COLO829 (cell line): ENCODE data around the gene ATP6V0A1.
"Not testable (repeated sequence)": the region's sequence is repeated elsewhere in the genome, so short reads cannot be mapped to it uniquely, and the experiment has no call there.

ENCODE experiments used
- DNase-seq: peaks from one replicate; pipeline ENCODE4 v3.0.0; 2012; ENCODE audit warnings: low spot score

The ATP6V0A1 gene

DNA sequence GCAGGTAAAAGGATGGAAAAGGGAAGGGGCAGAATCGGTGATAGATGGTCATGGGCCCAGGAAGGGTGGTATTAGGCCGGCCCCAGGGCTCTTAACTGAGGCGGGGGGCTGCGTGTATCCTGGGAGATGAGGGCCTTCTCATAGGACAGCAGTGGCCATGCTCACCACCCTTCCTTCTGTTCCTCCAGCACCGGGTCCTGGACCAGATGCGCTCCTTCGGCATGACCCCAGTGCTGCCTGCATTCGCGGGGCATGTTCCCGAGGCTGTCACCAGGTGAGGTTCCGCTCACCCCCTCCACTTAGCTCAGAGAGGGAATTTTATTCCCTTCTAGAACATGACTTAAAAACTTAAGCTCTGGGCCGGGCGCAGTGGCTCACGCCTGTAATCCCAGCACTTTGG lies 79.8 kb downstream of the ATP6V0A1 start:
- DNase-seq: no peak

DNA sequence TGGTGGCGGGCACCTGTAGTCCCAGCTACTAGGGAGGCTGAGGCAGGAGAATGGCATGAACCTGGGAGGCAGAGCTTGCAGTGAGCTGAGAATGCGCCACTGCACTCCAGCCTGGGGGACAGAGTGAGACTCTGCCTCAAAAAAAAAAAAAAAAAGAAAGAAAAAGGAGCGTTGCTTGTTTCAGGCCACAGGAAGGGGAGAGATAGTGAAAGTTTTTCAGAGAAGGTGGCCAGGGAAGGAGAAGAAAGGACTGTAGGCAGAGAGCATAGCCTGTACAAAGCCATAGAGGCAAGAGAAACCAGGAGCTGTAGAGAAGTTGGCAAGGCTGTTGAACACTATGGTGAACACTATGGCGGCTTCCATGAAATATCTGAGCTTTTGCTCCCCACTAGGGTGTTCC lies 81.9 kb downstream of the ATP6V0A1 start:
- DNase-seq: not testable (repeated sequence)

DNA sequence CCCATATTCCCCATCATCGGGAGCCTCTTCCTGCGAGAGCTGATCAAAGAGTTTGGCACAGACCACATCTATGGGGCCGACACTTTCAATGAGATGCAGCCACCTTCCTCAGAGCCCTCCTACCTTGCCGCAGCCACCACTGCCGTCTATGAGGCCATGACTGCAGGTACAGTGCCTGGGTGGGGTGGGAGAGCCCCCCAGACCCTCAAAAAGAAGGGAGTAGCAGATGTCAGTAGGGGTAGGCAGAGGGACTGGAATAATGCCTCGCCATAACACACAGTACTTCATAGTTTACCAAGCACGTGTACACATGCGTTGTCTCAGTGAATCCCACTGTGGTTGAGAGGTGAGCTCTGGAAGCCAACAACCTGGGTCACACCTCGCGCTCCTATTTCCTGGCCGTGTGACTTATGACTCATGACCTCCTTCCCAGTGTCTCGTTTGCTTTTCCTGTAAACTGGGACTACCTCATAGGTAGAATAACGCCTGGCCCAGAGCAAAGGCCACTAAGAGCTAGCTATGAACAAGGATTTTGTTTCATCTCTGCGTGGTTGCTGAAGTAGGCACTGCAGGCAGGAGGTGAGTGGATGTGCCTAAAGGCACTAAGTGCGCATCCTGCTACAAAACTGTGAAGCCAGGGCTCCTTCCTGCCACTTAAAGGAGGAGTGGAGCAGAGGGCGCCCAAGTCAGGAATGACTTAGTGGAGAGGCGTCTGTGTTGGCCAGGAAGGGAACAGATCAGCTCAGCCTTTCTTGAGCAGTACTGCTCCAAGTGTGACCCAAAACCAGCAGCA lies 82.6 kb downstream of the ATP6V0A1 start:
- no peak for DNase-seq

DNA sequence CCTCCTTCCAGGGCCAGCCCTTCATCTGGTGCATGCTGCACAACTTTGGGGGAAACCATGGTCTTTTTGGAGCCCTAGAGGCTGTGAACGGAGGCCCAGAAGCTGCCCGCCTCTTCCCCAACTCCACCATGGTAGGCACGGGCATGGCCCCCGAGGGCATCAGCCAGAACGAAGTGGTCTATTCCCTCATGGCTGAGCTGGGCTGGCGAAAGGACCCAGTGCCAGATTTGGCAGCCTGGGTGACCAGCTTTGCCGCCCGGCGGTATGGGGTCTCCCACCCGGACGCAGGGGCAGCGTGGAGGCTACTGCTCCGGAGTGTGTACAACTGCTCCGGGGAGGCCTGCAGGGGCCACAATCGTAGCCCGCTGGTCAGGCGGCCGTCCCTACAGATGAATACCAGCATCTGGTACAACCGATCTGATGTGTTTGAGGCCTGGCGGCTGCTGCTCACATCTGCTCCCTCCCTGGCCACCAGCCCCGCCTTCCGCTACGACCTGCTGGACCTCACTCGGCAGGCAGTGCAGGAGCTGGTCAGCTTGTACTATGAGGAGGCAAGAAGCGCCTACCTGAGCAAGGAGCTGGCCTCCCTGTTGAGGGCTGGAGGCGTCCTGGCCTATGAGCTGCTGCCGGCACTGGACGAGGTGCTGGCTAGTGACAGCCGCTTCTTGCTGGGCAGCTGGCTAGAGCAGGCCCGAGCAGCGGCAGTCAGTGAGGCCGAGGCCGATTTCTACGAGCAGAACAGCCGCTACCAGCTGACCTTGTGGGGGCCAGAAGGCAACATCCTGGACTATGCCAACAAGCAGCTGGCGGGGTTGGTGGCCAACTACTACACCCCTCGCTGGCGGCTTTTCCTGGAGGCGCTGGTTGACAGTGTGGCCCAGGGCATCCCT lies 84.8 kb downstream of the ATP6V0A1 start:
- DNase-seq: no peak

DNA sequence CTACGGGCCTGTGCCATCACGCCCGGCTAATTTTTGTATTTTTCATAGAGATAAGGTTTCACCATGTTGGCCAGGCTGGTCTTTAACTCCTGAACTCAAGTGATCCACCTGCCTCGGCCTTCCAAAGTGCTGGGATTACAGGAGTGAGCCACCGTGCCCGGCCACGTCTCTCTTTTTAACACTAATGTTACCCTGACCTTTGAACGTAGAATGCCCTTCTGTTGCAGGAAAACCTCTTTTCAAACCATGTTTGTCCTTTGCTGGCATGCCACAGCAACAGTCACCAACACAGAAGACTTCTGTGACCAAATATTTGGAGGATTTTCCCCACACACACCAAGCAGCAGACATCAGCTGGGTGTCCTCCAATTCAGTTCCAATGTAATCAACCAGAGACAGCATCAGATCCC lies 86.2 kb downstream of the ATP6V0A1 start:
- DNase-seq: no peak

DNA sequence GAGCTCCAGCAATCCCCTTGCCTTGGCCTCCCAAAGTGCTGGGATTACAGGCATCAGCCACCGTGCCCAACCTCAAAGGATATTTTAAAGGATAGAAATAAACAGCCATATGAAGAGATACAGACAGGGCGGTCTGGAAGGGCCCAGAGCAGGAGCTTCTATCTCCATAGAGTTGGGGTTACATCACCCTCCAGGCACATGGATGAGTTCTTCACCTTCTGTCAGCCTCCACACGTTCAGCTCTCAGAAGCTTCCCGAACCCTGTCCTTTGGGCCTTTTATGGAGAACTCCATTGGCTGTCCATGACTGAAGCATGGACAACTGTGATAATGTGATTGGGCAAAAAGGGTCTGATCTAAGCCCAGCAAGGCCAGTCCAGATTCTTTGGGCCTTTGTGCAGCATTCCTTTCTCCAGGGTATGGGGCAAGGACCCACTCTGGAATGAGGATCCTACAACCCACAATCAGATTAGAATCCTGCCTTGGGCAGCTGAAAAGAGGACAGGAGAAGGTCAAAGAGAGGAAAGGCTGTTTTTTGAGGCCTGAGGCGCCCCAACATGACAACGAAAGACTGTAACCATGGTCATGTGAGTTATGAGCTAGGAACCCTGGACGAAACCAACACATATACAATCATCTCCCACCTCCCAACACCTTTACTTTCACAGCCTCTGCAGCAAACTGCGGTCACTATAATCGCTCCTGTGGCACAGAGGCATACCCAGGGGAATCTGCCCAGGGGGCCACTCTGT lies 87.3 kb downstream of the ATP6V0A1 start:
- DNase-seq: not testable (repeated sequence)

DNA sequence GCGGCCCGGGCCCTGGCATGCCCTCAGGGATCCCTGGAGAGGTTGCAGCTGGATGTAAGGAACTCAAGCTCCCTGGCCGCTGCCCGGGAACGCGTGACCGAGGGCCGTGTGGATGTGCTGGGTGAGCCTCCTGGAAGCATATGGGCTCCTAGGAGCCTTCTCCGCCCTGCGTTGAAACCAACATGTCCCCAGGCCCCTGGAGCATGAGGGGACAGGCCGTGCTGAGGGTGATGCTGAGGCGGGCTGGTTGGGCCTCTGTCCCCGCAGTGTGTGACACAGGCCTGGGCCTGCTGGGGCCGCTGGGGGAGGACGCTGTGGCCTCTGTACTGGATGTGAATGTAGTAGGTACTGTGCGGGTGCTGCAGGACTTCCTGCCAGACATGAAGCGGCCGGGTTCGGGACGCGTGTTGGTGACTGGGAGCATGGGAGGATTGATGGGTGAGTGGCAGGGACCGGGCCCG lies 88.4 kb downstream of the ATP6V0A1 start:
- DNase-seq: no peak

DNA sequence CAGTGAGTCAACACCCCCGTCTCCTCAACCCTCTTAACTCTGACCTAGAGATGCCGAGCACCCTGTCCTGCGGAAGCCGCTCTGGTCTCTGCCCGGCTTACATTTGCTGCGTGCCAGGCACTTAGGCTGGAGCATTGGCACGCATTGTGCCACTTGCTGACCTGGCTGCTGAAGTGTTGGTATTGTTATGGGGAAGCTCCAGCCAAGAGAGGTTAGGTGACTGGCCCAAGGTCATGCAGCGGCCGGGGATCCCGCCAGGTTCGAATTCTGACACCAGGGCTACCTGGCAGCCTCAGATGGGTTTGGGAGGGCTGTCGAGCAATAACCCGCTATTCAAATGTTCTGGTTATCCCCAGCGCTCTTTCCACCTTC lies 89.0 kb downstream of the ATP6V0A1 start:
- DNase-seq: no peak

DNA sequence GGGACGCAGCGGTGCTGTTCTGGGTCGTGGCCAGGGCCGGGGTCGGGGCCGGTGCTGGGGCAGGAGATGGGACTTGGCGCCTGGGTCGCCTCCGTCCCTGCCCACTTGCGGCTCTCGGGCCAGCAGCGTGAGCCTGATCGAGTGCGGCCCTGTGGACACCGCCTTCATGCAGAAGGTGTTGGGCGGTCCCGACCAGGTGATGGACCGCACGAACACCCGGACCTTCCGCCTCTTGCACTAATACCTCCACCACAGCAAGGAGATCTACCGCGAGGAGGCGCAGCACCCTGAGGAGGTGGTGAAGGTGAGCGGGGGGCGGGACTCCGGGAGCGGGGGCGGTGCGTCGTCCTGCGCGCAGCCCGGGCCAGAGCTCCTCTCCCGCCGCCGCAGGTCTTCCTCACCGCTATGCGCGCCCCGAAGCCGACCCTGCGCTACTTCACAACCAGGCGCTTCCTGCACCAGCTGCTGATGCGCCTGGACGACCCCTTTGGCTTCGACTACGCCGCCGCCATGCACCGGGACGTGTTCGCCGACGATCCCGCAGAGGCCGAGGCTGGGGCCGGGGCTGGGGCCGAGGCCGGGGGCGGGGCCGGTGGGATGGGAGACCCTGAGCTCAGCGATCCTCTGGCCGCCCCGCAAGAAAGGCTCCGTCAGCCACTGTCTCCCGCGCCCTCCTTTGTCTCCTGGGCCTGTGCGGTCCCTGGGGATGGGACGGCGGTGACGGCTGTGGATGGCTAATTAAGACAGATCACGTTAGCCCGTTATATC lies 89.6 kb downstream of the ATP6V0A1 start:
- no peak for DNase-seq

DNA sequence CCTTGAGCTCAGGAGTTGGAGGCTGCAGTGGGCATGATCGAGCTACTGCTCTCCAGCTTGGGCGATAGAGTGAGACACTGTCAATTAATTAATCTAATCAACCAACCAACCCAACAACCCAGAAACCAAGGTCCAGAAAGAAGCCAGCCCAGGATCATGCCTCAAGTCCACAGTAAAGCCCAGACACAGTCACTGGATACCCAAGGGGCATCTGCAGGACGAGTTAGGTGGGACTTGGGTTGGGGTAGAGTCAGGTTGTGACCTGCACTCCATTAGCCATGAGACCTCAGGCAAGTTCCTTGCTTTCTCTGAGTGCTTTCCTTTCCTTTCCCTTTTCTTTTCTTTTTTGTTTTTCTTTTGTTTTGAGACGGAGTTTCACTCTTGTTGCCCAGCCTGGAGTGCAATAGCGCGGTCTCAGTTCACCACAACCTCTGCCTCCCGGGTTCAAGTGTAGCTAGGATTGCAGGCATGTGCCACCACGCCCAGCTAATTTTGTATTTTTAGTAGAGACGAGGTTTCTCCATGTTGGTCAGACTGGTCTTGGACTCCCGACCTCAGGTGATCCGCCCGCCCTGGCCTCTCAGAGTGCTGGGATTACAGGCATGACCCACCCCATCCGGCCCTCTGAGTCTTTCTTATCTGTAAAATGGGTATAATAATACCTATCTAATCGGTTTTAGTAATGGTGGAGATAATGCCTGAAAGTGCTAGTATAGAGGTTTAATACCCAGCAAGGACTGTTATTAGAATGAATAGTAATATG lies 90.5 kb downstream of the ATP6V0A1 start:
- DNase-seq: no peak

DNA sequence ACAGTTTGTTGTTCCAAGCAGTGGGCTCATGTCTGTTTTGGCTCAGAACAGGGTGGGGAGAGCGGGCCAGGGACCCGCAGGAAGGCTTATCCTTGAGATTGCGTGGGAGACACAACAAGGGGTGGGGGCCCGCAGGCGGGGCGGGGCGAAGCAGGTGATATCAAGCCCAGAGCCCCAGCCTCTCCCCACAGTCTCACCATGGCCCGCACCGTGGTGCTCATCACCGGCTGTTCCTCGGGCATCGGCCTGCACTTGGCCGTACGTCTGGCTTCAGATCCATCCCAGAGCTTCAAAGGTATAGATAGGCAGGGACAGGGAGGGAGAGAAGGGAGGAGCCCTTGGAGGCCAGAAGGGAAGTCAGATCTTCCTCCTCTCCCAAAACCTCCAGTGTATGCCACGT lies 94.1 kb downstream of the ATP6V0A1 start, which contains the start of gene HSD17B1:
Gene HSD17B1 (plus strand): TSS at position 188 of the 400 bp plus-strand sequence. CDS start 11 bp downstream, at position 199.
- not testable (repeated sequence) for DNase-seq

DNA sequence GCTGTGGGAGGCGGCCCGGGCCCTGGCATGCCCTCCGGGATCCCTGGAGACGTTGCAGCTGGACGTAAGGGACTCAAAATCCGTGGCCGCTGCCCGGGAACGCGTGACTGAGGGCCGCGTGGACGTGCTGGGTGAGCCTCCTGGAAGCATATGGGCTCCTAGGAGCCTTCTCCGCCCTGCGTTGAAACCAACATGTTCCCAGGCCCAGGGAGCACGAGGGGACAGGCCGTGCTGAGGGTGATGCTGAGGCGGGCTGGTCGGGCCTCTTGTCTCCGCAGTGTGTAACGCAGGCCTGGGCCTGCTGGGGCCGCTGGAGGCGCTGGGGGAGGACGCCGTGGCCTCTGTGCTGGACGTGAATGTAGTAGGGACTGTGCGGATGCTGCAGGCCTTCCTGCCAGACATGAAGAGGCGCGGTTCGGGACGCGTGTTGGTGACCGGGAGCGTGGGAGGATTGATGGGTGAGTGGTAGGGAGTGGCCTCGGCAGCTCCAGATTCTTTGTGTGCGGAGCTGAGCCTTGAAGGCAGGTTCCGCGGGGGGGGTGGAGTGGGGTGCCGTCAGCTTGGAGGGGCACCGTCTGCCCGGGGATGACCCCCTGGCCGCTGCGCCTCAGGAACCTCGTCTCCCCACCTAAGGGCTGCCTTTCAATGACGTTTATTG lies 94.6 kb downstream of the ATP6V0A1 start:
- DNase-seq: no peak

DNA sequence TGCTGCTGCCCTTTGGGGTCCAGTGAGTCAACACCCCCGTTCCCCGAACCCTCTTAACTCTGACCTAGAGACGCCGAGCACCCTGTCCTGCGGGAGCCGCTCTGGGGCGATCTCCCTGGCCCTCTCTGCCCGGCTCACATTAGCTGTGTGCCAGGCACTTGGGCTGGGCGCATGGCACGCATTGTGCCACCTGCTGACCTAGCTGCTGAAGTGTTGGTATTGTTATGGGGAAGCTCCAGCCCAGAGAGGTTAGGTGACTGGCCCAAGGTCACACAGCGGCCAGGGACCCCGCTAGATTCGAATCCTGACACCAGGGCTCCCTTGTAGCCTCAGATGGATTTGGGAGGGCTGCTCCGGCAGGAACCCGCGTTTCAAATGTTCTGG lies 95.2 kb downstream of the ATP6V0A1 start:
- DNase-seq: no peak

DNA sequence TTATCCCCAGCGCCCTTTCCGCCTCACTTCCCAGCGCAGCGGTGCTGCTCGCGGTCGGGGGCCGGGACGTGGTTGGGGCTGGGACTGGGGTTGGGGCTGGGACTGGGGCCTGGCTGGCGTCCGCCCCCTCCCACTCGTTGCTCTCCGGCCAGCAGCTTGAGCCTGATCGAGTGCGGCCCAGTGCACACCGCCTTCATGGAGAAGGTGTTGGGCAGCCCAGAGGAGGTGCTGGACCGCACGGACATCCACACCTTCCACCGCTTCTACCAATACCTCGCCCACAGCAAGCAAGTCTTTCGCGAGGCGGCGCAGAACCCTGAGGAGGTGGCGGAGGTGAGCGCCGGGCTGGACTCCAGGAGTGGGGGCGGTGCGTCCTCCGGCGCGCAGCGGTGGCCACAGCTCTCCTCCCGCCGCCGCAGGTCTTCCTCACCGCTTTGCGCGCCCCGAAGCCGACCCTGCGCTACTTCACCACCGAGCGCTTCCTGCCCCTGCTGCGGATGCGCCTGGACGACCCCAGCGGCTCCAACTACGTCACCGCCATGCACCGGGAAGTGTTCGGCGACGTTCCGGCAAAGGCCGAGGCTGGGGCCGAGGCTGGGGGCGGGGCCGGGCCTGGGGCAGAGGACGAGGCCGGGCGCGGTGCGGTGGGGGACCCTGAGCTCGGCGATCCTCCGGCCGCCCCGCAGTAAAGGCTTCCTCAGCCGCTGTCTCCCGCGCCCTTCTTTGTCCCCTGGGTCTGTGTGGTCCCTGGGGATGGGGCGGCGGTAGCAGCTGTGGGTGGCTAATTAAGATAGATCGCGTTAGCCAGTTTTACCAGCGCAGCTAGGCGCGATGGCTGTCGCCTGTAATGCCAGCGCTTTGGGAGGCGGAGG lies 95.8 kb downstream of the ATP6V0A1 start:
- DNase-seq: no peak

DNA sequence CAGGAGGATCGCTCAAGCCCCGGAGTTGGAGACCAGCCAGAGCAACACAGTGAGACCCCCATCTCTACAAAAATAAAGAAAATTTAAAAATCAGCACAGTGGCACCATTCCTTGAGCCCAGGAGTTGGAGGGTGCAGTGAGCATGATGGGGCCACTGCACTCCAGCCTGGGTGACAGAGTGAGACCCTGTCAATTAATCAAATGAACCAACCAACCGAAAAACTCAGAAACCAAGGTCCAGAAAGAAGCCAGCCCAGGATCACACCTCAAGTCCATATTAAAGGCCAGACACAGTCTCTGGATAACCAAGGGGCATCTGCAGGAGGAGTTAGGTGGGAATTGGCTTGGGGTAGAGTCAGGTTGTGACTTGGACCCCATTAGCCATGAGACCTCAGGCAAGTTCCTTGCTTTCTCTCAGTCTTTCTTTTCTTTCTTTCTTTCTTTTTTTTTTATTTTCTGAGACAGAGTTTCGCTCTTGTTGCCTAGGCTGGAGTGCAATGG lies 96.5 kb downstream of the ATP6V0A1 start:
- DNase-seq: no peak

DNA sequence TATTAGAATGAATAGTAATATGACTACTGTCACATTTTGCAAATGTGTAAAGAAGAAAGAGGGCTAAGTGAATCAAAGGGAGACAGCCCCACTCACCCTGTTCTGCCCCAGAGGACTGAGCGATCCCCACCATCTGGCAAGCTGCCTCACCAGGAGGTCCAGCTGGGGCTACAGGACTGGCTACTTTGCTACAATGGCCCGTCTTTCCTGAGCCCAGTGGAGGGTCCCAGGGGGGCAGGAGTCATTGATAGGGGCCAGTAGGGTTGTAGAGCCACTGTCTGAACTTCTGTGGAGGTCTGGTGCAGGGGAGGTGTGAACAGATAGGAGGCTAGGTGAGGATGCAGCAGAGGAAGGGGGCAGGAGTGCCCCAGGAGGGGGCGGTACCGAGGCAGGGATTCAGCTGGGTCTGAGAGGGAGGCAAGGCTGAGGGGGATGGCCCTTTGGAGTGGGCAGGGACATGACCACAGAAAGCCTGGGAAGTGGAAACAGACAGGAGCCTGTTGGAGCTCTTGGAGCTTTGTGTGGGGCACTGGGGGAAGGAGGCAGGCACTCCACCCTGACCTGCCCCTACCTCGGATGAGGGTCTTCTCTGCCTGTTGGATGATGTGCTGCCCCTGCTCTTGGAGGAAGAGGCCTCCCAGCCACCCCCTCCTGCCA lies 97.4 kb downstream of the ATP6V0A1 start:
- not testable (repeated sequence) for DNase-seq

DNA sequence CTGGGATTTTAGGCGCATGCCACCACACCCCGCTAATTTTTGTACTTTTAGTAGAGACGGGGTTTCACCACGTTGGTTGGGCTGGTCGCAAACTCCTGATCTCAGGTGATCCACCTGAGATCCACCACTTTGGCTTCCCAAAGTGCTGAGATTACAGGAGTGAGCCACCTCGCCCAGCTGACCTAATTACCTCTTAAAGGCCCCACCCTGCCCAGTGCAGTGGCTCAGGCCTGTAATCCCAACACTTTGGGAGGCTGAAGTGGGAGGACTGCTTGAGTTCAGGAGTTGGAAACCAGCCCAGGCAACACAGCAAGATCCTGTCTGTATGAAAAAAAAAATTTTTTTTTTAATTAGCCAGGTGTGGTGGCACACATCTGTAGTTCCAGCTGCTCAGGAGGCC lies 100.4 kb downstream of the ATP6V0A1 start:
- no peak for DNase-seq

DNA sequence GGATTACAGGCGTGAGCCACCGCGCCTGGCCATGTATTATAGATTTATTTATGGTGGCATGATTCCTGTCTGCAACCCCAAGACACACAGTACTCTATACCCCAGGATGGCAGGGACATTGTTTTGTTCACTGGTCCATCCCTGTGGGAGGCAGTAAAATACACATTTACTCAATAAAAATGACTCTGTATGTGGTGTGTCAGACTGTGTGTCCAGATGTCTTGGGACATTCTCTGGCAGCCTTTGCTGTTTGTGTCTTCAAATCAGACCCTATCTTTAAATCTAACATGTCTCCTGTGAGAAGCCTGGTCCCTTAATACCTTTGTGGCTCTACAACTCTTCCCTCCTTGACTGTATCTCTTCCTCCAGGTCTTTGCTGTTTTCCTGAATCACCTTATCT lies 101.6 kb downstream of the ATP6V0A1 start:
- DNase-seq: no peak
